ENCODE measurements around the gene WDR46.
A peak's percentile ranks its signal among the peaks of the same experiment; 100 is the strongest.

Gene WDR46

GRCh38 chr6:33288921-33289783, at the start of gene WDR46, which contains the start of gene PFDN6:
WDR46 (minus strand) TSS chr6:33289239; CDS start chr6:33289170, 69 bp downstream.
PFDN6 (plus strand) TSS chr6:33289601; CDS start chr6:33289857, 256 bp downstream.
- FAIRE-seq: peak; percentile 42

- FAIRE-seq: no peak
These were observed 47.5 kb upstream of the WDR46 start for GRCh38 chr6:33336495-33336894.

- FAIRE-seq: no peak
These were observed 46.9 kb upstream of the WDR46 start for GRCh38 chr6:33335916-33336315.

- FAIRE-seq: no peak
These were observed 44.6 kb upstream of the WDR46 start for GRCh38 chr6:33333666-33334065.

- no peak for FAIRE-seq
These were observed 41.7 kb upstream of the WDR46 start for GRCh38 chr6:33330736-33331135.

- FAIRE-seq: no peak
These were observed 40.0 kb upstream of the WDR46 start for GRCh38 chr6:33329058-33329457.

- FAIRE-seq: no peak
These were observed 35.1 kb upstream of the WDR46 start for GRCh38 chr6:33324125-33324524.

- no peak for FAIRE-seq
These were observed 34.5 kb upstream of the WDR46 start for GRCh38 chr6:33323623-33323948.

GRCh38 chr6:33321227-33321626, 32.2 kb upstream of the WDR46 start:
- no peak for FAIRE-seq

GRCh38 chr6:33320315-33321181, 31.5 kb upstream of the WDR46 start:
- no peak for FAIRE-seq

GRCh38 chr6:33319939-33320314, 30.9 kb upstream of the WDR46 start:
- no peak for FAIRE-seq

GRCh38 chr6:33318426-33319073, 29.5 kb upstream of the WDR46 start:
- FAIRE-seq: no peak

- FAIRE-seq: peak; percentile 99
These were observed 28.8 kb upstream of the WDR46 start, which contains the start of gene ZBTB22 for GRCh38 chr6:33317669-33318425. ZBTB22 (minus strand) TSS chr6:33317744; CDS start chr6:33316916, 828 bp downstream.

GRCh38 chr6:33317419-33317668, 28.3 kb upstream of the WDR46 start:
- FAIRE-seq: no peak

- FAIRE-seq: no peak
These were observed 27.8 kb upstream of the WDR46 start for GRCh38 chr6:33316603-33317418.

GRCh38 chr6:33315793-33316602, 27.0 kb upstream of the WDR46 start:
- no peak for FAIRE-seq

GRCh38 chr6:33314943-33315792, 26.1 kb upstream of the WDR46 start:
- FAIRE-seq: no peak

GRCh38 chr6:33314515-33314942, 25.5 kb upstream of the WDR46 start:
- peak; percentile 30 for FAIRE-seq

- no peak for FAIRE-seq
These were observed 24.9 kb upstream of the WDR46 start, which contains the start of gene TAPBP for GRCh38 chr6:33313709-33314514. TAPBP (minus strand) TSS chr6:33314078; CDS start chr6:33314041, 37 bp downstream.

Data from G401.6 (cell line).